ENCODE data around the gene MYO5C.

GRCh38 chr15:52196891-52197290 lies 98.7 kb downstream of the MYO5C start:
- TF ChIP-seq POLR2A (IDR thresholded peaks at IDR 0.05; ENCODE audit: extremely low read depth, insufficient read length) (no peak), MAX (IDR thresholded peaks at IDR 0.05; ENCODE audit: low read depth, low read length) (no peak)

All from NB4 (cell line).